Liver (tissue), 9 donors: ENCODE measurements around the gene FER1L5. TPM values are rescaled to one million over a fixed set of nuclear protein-coding genes. Genes with fewer than 3 reads are reported as not detected.

Source experiments
- DNase-seq: peaks from one replicate; pipeline ENCODE4 v3.0.0-alpha.2; 2017; ENCODE audit warnings: low spot score
- H3K27ac ChIP-seq, 2 donors: one replicate each; pipeline ENCODE4 v1.7.0; 2013; ENCODE audit warnings: inconsistent platforms in 2 of 2, low read length in 2 of 2, control low read depth in 1 of 2, low read depth in 1 of 2, mild to moderate bottlenecking in 1 of 2
- H3K27me3 ChIP-seq, 4 donors: one replicate each; pipeline versions ENCODE4 v1.6.1 to v1.7.0; 2013; ENCODE audit warnings: low read length in 3 of 4, inconsistent platforms in 1 of 4, mild to moderate bottlenecking in 1 of 4, moderate library complexity in 1 of 4; ENCODE audit not compliant: control insufficient read depth in 4 of 4, insufficient read depth in 4 of 4
- H3K36me3 ChIP-seq, 4 donors: one replicate each; pipeline versions ENCODE4 v1.6.1 to v1.7.0; 2013; ENCODE audit warnings: low read length in 3 of 4, mild to moderate bottlenecking in 3 of 4, low read depth in 1 of 4, moderate library complexity in 1 of 4; ENCODE audit not compliant: control insufficient read depth in 4 of 4, insufficient read depth in 3 of 4
- H3K4me1 ChIP-seq, 4 donors: one replicate each; pipeline versions ENCODE4 v1.6.1 to v1.7.0; 2013; ENCODE audit warnings: low read length in 3 of 4, mild to moderate bottlenecking in 3 of 4, moderate library complexity in 1 of 4; ENCODE audit not compliant: control insufficient read depth in 4 of 4, insufficient read depth in 4 of 4
- H3K4me3 ChIP-seq, 3 donors: one replicate each; pipeline versions ENCODE4 v1.6.1 to v1.7.0; 2013; ENCODE audit warnings: low read length in 3 of 3, control low read depth in 1 of 3, low read depth in 1 of 3, mild to moderate bottlenecking in 1 of 3
- H3K9ac ChIP-seq, 2 donors: one replicate each; pipeline ENCODE4 v1.7.0; 2013; ENCODE audit warnings: low read length in 2 of 2, mild to moderate bottlenecking in 2 of 2, moderate library complexity in 2 of 2, control low read depth in 1 of 2, low read depth in 1 of 2
- H3K9me3 ChIP-seq, 4 donors: one replicate each; pipeline versions ENCODE4 v1.6.1 to v1.7.0; 2013; ENCODE audit warnings: low read length in 3 of 4; ENCODE audit not compliant: control insufficient read depth in 4 of 4
- ATF3 ChIP-seq: IDR thresholded peaks from 2 replicates; pipeline ENCODE4 v1.6.1; 2016; ENCODE audit warnings: antibody characterized with exemption
- CTCF ChIP-seq: fragments of 150-350 bp; IDR thresholded peaks from 2 replicates; pipeline ENCODE4 v1.5.1; 2017; ENCODE audit warnings: improper control_type of control experiment, low read depth, low read length; ENCODE audit not compliant: missing input control
- EGR1 ChIP-seq, 2 donors: IDR thresholded peaks; 2 replicates each; pipeline ENCODE4 v1.6.1; 2016 to 2018; ENCODE audit warnings: antibody characterized with exemption in 2 of 2, low read depth in 2 of 2
- FOXA1 ChIP-seq: IDR thresholded peaks from 2 replicates; pipeline ENCODE4 v1.6.1; 2016; ENCODE audit warnings: antibody characterized with exemption
- FOXA2 ChIP-seq: IDR thresholded peaks from 2 replicates; pipeline ENCODE4 v1.6.1; 2016; ENCODE audit warnings: antibody characterized with exemption
- GABPA ChIP-seq, 2 donors: IDR thresholded peaks in 1 of 2; conservative IDR thresholded peaks in 1 of 2; 2 replicates each; pipeline ENCODE4 v1.6.1; 2016; ENCODE audit warnings: antibody characterized with exemption in 2 of 2, mild to moderate bottlenecking in 1 of 2, moderate library complexity in 1 of 2
- HNF4A ChIP-seq, 2 donors: conservative IDR thresholded peaks; 2 replicates each; pipeline ENCODE4 v1.6.1; 2016; ENCODE audit warnings: antibody characterized with exemption in 2 of 2, mild to moderate bottlenecking in 2 of 2
- HNF4G ChIP-seq: IDR thresholded peaks from 2 replicates; pipeline ENCODE4 v1.6.1; 2016; ENCODE audit warnings: antibody characterized with exemption
- JUND ChIP-seq, 2 donors: IDR thresholded peaks; 2 replicates each; pipeline ENCODE4 v1.6.1; 2016; ENCODE audit warnings: antibody characterized with exemption in 2 of 2
- MAX ChIP-seq: IDR thresholded peaks from 2 replicates; pipeline ENCODE4 v1.6.1; 2016; ENCODE audit warnings: antibody characterized with exemption
- NR2F2 ChIP-seq: IDR thresholded peaks from 2 replicates; pipeline ENCODE4 v1.6.1; 2016; ENCODE audit warnings: antibody characterized with exemption
- RAD21 ChIP-seq, 2 donors: IDR thresholded peaks; 2 replicates each; pipeline ENCODE4 v1.6.1; 2016; ENCODE audit warnings: antibody characterized with exemption in 2 of 2, mild to moderate bottlenecking in 2 of 2
- REST ChIP-seq: IDR thresholded peaks from 2 replicates; pipeline ENCODE4 v1.6.1; 2016; ENCODE audit warnings: antibody characterized with exemption, mild to moderate bottlenecking
- RXRA ChIP-seq, 2 donors: IDR thresholded peaks; 2 replicates each; pipeline ENCODE4 v1.6.1; 2017 to 2018; ENCODE audit warnings: antibody characterized with exemption in 2 of 2, mild to moderate bottlenecking in 1 of 2
- SP1 ChIP-seq: IDR thresholded peaks from 2 replicates; pipeline ENCODE4 v1.6.1; 2018; ENCODE audit warnings: antibody characterized with exemption, mild to moderate bottlenecking
- TAF1 ChIP-seq: conservative IDR thresholded peaks from 2 replicates; pipeline ENCODE4 v1.6.1; 2016; ENCODE audit warnings: antibody characterized with exemption, mild to moderate bottlenecking
- YY1 ChIP-seq: IDR thresholded peaks from 2 replicates; pipeline ENCODE4 v1.6.1; 2016; ENCODE audit warnings: antibody characterized with exemption, mild to moderate bottlenecking
- ZBTB33 ChIP-seq: IDR thresholded peaks from 2 replicates; pipeline ENCODE4 v1.6.1; 2016; ENCODE audit warnings: antibody characterized with exemption
- WGBS: extraction: QIAGEN DNeasy Blood & Tissue Kit; methylation state at CpG from one replicate; pipeline ENCODE4 v1.1.7; 2013; 5-methylcytosine and 5-hydroxymethylcytosine counted together
- polyA plus RNA-seq, 2 donors: library from polyadenylated mRNA; stranded (reverse) in 1 of 2; unstranded in 1 of 2; fragments of 200-250 nt in 1 of 2; fragments of >200 nt in 1 of 2; fragmentation: Nextera tagmentation in 1 of 2; extraction: Ambion mirVana in 1 of 2; gene quantifications; one replicate each; pipeline versions ENCODE4 v1.2.1 to v1.2.3, GENCODE V29; 2013 to 2015
- total RNA-seq, 2 donors: library from RNA; depleted of rRNA; stranded (reverse); fragments of >200 nt; gene quantifications; one replicate each; pipeline ENCODE4 v1.2.3, GENCODE V29; 2014
- donor health status: healthy.
- donor health status: healthy.
- donor health status: healthy.
- donor health status: healthy.
- donor health status: healthy.

FER1L5 gene
- total and polyA plus RNA-seq, 4 donors, result under 0.01 TPM; not detected in 3

GRCh38 chr2:96730212-96730611, 87.6 kb downstream of the FER1L5 start:
- Histone ChIP-seq H3K27ac (no peak overlapping the region), H3K9me3 (no peaks in the 10 kb centered on the region), H3K9ac (no peak overlapping the region), H3K36me3 (peaks cover 11 to 56% (median 40%) of the 10 kb centered on the region in 4 donors), H3K4me1 (peaks cover 0 to 2% (median under 1%) of the 10 kb centered on the region in 4 donors), H3K4me3 (no peak overlapping the region), H3K27me3 (no peaks in the 10 kb centered on the region)
- WGBS, result 95% methylated on average over 2 of the region's 2 CpGs
- DNase-seq, result no peak
- TF ChIP-seq EGR1 (IDR thresholded peaks at IDR 0.05; ENCODE audit: low read depth in 2 of 2), result no peak
- no peak for TF ChIP-seq TAF1
- no peak for TF ChIP-seq GABPA (IDR thresholded peaks at IDR 0.05 in 1 of 2, conservative IDR thresholded peaks at IDR 0.05 in 1 of 2)
- no peak for TF ChIP-seq NR2F2
- no peak for TF ChIP-seq MAX
- TF ChIP-seq RXRA (IDR thresholded peaks at IDR 0.05), result no peak
- no peak for TF ChIP-seq JUND (IDR thresholded peaks at IDR 0.05)
- no peak for TF ChIP-seq RAD21 (IDR thresholded peaks at IDR 0.05)
- no peak for TF ChIP-seq HNF4A (conservative IDR thresholded peaks at IDR 0.05)
- TF ChIP-seq YY1, result no peak
- TF ChIP-seq CTCF, result no peak
- TF ChIP-seq SP1, result no peak
- TF ChIP-seq FOXA1, result no peak
- no peak for TF ChIP-seq REST
- no peak for TF ChIP-seq ATF3
- TF ChIP-seq HNF4G, result no peak
- no peak for TF ChIP-seq ZBTB33
- no peak for TF ChIP-seq FOXA2
